ENCODE data around the gene PICK1. TPM values are rescaled to one million over a fixed set of nuclear protein-coding genes. Genes with fewer than 3 reads are reported as not detected.

The PICK1 gene
- total RNA-seq, 6 donors from 2014 or later: 31.6 to 189 (median 50.3) TPM

- no peak for ATAC-seq (ENCODE audit: low FRiP score in 2 of 2)
- no peak overlapping the region for H3K27ac ChIP-seq
- no peak for DNase-seq
- peaks cover 0 to 7% (median 5%) of the 10 kb centered on the region in 4 donors for H3K4me1 ChIP-seq
- H3K36me3 ChIP-seq: no peaks in the 10 kb centered on the region
- no peaks in the 10 kb centered on the region for H3K27me3 ChIP-seq
- H3K9me3 ChIP-seq: no peaks in the 10 kb centered on the region
- 77 to 78% methylated on average over 3 to 8 of the region's 8 CpGs for WGBS, 2 donors
- TF ChIP-seq POLR2AphosphoS5 (IDR thresholded peaks at IDR 0.05): no peak
- TF ChIP-seq CTCF (IDR thresholded peaks at IDR 0.05): no peak
- TF ChIP-seq POLR2A (IDR thresholded peaks at IDR 0.05): no peak
- TF ChIP-seq EP300 (IDR thresholded peaks at IDR 0.05): no peak
- no peak overlapping the region for H3K4me3 ChIP-seq
These were observed 5.9 kb upstream of the PICK1 start for GRCh38 chr22:38051261-38051660.

GRCh38 chr22:38051900-38052862, 5.0 kb upstream of the PICK1 start:
- peak; percentile 87 to 96 (median 94) for TF ChIP-seq CTCF (IDR thresholded peaks at IDR 0.05)
- no peak for TF ChIP-seq POLR2AphosphoS5 (IDR thresholded peaks at IDR 0.05)
- Histone ChIP-seq H3K27ac (no peak overlapping the region), H3K9me3 (no peaks in the 10 kb centered on the region), H3K27me3 (no peaks in the 10 kb centered on the region), H3K4me1 (peaks cover 5 to 16% (median 10%) of the 10 kb centered on the region in 4 donors), H3K36me3 (no peaks in the 10 kb centered on the region), H3K4me3 (no peak overlapping the region)
- peak; percentile 68 to 84 for ATAC-seq (ENCODE audit: low FRiP score in 2 of 2)
- 31 to 38% methylated on average over 13 to 30 of the region's 30 CpGs for WGBS, 2 donors
- DNase-seq: peak; percentile 83 to 86

- no peaks in the 10 kb centered on the region for H3K9me3 ChIP-seq
- peak overlapping the region; percentile 85 to 86 (median 86) for H3K27ac ChIP-seq
- H3K27me3 ChIP-seq: no peaks in the 10 kb centered on the region
- peaks cover 10 to 24% (median 16%) of the 10 kb centered on the region in 4 donors for H3K4me1 ChIP-seq
- DNase-seq: peak in 1 of 2 donors; percentile 67
- peak in 1 of 2 donors; percentile 77 for ATAC-seq (ENCODE audit: low FRiP score in 2 of 2)
- WGBS, 2 donors: 45 to 57% methylated on average over 6 of the region's 6 CpGs
- H3K36me3 ChIP-seq: peaks cover 22 to 60% (median 48%) of the 10 kb centered on the region in 4 donors
- no peak overlapping the region for H3K4me3 ChIP-seq
- TF ChIP-seq EP300 (IDR thresholded peaks at IDR 0.05) (peak; percentile 23 to 98 (median 90)), CTCF (IDR thresholded peaks at IDR 0.05) (no peak), POLR2A (IDR thresholded peaks at IDR 0.05) (peak in 1 of 4 donors; percentile 48), POLR2AphosphoS5 (IDR thresholded peaks at IDR 0.05) (peak; percentile 65 to 73)
These were observed 5.6 kb downstream of the PICK1 start for GRCh38 chr22:38062791-38063190.

GRCh38 chr22:38065539-38065938, 8.3 kb downstream of the PICK1 start:
- no peak overlapping the region for H3K4me3 ChIP-seq
- WGBS, 2 donors: 95 to 100% methylated on average over 1 to 8 of the region's 8 CpGs
- no peak for DNase-seq
- no peak for ATAC-seq (ENCODE audit: low FRiP score in 2 of 2)
- no peaks in the 10 kb centered on the region for H3K9me3 ChIP-seq
- TF ChIP-seq CTCF (IDR thresholded peaks at IDR 0.05) (no peak), POLR2A (IDR thresholded peaks at IDR 0.05) (no peak), EP300 (IDR thresholded peaks at IDR 0.05) (no peak), POLR2AphosphoS5 (IDR thresholded peaks at IDR 0.05) (no peak)
- peaks cover 16 to 68% (median 58%) of the 10 kb centered on the region in 4 donors for H3K36me3 ChIP-seq
- no peaks in the 10 kb centered on the region for H3K27me3 ChIP-seq
- no peak overlapping the region for H3K27ac ChIP-seq
- peaks cover 7 to 18% (median 12%) of the 10 kb centered on the region in 4 donors for H3K4me1 ChIP-seq
